SU-DHL-6 (cell line): ENCODE data around the gene EXOC2.

Source experiments
- H2AFZ ChIP-seq: fragments of 200-600 bp; sonication (generic); 2 replicates; pipeline ENCODE4 v1.6.1; 2014; ENCODE audit warnings: low read depth, mild to moderate bottlenecking, moderate library complexity, mixed read lengths, antibody characterized with exemption, low read length; ENCODE audit not compliant: severe bottlenecking
- H3F3A ChIP-seq: fragments of 200-600 bp; shearing (Covaris generic); 2 replicates; pipeline ENCODE4 v1.6.0; 2016; ENCODE audit warnings: antibody characterized with exemption, mild to moderate bottlenecking; ENCODE audit not compliant: insufficient read depth
- H3K27ac ChIP-seq: fragments of 200-600 bp; sonication (generic); 2 replicates; pipeline ENCODE4 v1.5.1; 2016; ENCODE audit warnings: low read depth, mild to moderate bottlenecking, low read length, moderate library complexity, mixed read lengths
- H3K27me3 ChIP-seq: fragments of 200-600 bp; sonication (generic), shearing (Covaris generic); 2 replicates; pipeline ENCODE4 v1.6.0; 2014; ENCODE audit warnings: mild to moderate bottlenecking, low read length
- H3K36me3 ChIP-seq: fragments of 200-600 bp; sonication (generic); 2 replicates; pipeline ENCODE4 v1.6.1; 2014; ENCODE audit warnings: mild to moderate bottlenecking, low read length, mixed read lengths
- H3K4me2 ChIP-seq: fragments of 300-600, 200-600 bp; shearing (Covaris generic), sonication (generic); 2 replicates; pipeline ENCODE4 v1.6.0; 2014; ENCODE audit warnings: low read length, low read depth, mild to moderate bottlenecking; ENCODE audit not compliant: poor library complexity, severe bottlenecking
- H3K4me3 ChIP-seq: fragments of 200-600 bp; sonication (generic); 2 replicates; pipeline ENCODE4 v1.5.1; 2014; ENCODE audit warnings: antibody characterized with exemption, low read length, mild to moderate bottlenecking, mixed read lengths; ENCODE audit not compliant: insufficient read depth, poor library complexity, severe bottlenecking
- H3K79me2 ChIP-seq: fragments of 200-600 bp; sonication (generic); 2 replicates; pipeline ENCODE4 v1.6.1; 2014; ENCODE audit warnings: mild to moderate bottlenecking, low read length, moderate library complexity; ENCODE audit not compliant: insufficient read depth
- H3K9ac ChIP-seq: fragments of 200-600 bp; sonication (generic); 2 replicates; pipeline ENCODE4 v1.7.0; 2014; ENCODE audit warnings: mild to moderate bottlenecking, low read length
- H3K9me2 ChIP-seq: fragments of 200-600 bp; sonication (generic); replicated peaks from 2 replicates; pipeline ENCODE4 v1.6.1; 2014; ENCODE audit warnings: low read length; ENCODE audit not compliant: insufficient read depth
- H3K9me3 ChIP-seq: fragments of 200-600 bp; sonication (generic); 2 replicates; pipeline ENCODE4 v1.6.1; 2014; ENCODE audit warnings: low read length, mixed read lengths; ENCODE audit not compliant: insufficient read depth
- H4K20me1 ChIP-seq: fragments of 200-600 bp; sonication (generic); 2 replicates; pipeline ENCODE4 v1.6.1; 2014; ENCODE audit warnings: low read depth, mild to moderate bottlenecking, antibody characterized with exemption, low read length, moderate library complexity, mixed read lengths
- EZH2phosphoT487 ChIP-seq: fragments of 200-600 bp; sonication (generic), shearing (Covaris generic); conservative IDR thresholded peaks from 2 replicates; pipeline ENCODE4 v1.6.1; 2018; ENCODE audit warnings: mild to moderate bottlenecking, antibody characterized with exemption, low read length, moderate library complexity, mixed read lengths
- TF ChIP-seq, protein P1 (sequence below): fragments of 200-600 bp; sonication (generic); IDR thresholded peaks from one replicate; pipeline ENCODE4 v1.5.1; 2017; ENCODE audit warnings: antibody characterized with exemption, mild to moderate bottlenecking, low read length, moderate library complexity; ENCODE audit not compliant: insufficient read depth, poor library complexity, severe bottlenecking

The EXOC2 gene

GRCh38 chr6:704046-704445, 11.1 kb upstream of the EXOC2 start:
- H3K27ac ChIP-seq, result no peak overlapping the region

GRCh38 chr6:703552-703951, 10.6 kb upstream of the EXOC2 start:
- no peak for TF ChIP-seq EZH2phosphoT487
- TF ChIP-seq, protein P1, sequence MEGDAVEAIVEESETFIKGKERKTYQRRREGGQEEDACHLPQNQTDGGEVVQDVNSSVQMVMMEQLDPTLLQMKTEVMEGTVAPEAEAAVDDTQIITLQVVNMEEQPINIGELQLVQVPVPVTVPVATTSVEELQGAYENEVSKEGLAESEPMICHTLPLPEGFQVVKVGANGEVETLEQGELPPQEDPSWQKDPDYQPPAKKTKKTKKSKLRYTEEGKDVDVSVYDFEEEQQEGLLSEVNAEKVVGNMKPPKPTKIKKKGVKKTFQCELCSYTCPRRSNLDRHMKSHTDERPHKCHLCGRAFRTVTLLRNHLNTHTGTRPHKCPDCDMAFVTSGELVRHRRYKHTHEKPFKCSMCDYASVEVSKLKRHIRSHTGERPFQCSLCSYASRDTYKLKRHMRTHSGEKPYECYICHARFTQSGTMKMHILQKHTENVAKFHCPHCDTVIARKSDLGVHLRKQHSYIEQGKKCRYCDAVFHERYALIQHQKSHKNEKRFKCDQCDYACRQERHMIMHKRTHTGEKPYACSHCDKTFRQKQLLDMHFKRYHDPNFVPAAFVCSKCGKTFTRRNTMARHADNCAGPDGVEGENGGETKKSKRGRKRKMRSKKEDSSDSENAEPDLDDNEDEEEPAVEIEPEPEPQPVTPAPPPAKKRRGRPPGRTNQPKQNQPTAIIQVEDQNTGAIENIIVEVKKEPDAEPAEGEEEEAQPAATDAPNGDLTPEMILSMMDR, result no peak
- H3K36me3 ChIP-seq, result no peaks in the 10 kb centered on the region
- no peak overlapping the region for H3K4me2 ChIP-seq

More at GRCh38 chr6:704046-704445, 11.1 kb upstream of the EXOC2 start:
- no peaks in the 10 kb centered on the region for H3K9me2 ChIP-seq
- H3K79me2 ChIP-seq, result no peaks in the 10 kb centered on the region
- no peaks in the 10 kb centered on the region for H3K27me3 ChIP-seq
- no peak overlapping the region for H3K4me3 ChIP-seq
- H3K9me3 ChIP-seq, result no peaks in the 10 kb centered on the region
- no peak overlapping the region for H3K9ac ChIP-seq
- H3K36me3 ChIP-seq, result no peaks in the 10 kb centered on the region
- H3F3A ChIP-seq, result no peaks in the 10 kb centered on the region
- H4K20me1 ChIP-seq, result no peaks in the 10 kb centered on the region
- no peak overlapping the region for H2AFZ ChIP-seq
- no peak overlapping the region for H3K4me2 ChIP-seq
- TF ChIP-seq, protein P1, result no peak
- TF ChIP-seq EZH2phosphoT487, result no peak

GRCh38 chr6:701700-702479, 9.0 kb upstream of the EXOC2 start:
- Histone ChIP-seq H4K20me1 (no peaks in the 10 kb centered on the region), H3K9ac (no peak overlapping the region), H3K27me3 (no peaks in the 10 kb centered on the region), H2AFZ (no peak overlapping the region), H3K4me3 (no peak overlapping the region), H3K4me2 (no peak overlapping the region), H3K36me3 (no peaks in the 10 kb centered on the region), H3K79me2 (no peaks in the 10 kb centered on the region), H3F3A (no peaks in the 10 kb centered on the region), H3K9me3 (no peaks in the 10 kb centered on the region), H3K27ac (no peak overlapping the region), H3K9me2 (no peaks in the 10 kb centered on the region)
- no peak for TF ChIP-seq EZH2phosphoT487
- TF ChIP-seq, protein P1, result peak; percentile 17

More at GRCh38 chr6:703552-703951, 10.6 kb upstream of the EXOC2 start:
- Histone ChIP-seq H3K27ac (no peak overlapping the region), H3K9me2 (no peaks in the 10 kb centered on the region), H3F3A (no peaks in the 10 kb centered on the region), H3K27me3 (no peaks in the 10 kb centered on the region), H4K20me1 (no peaks in the 10 kb centered on the region), H3K9me3 (no peaks in the 10 kb centered on the region), H3K9ac (no peak overlapping the region), H3K4me3 (no peak overlapping the region), H2AFZ (no peak overlapping the region), H3K79me2 (no peaks in the 10 kb centered on the region)
